Measurements from ENCODE around the gene RNF167.

Gene RNF167

DNA sequence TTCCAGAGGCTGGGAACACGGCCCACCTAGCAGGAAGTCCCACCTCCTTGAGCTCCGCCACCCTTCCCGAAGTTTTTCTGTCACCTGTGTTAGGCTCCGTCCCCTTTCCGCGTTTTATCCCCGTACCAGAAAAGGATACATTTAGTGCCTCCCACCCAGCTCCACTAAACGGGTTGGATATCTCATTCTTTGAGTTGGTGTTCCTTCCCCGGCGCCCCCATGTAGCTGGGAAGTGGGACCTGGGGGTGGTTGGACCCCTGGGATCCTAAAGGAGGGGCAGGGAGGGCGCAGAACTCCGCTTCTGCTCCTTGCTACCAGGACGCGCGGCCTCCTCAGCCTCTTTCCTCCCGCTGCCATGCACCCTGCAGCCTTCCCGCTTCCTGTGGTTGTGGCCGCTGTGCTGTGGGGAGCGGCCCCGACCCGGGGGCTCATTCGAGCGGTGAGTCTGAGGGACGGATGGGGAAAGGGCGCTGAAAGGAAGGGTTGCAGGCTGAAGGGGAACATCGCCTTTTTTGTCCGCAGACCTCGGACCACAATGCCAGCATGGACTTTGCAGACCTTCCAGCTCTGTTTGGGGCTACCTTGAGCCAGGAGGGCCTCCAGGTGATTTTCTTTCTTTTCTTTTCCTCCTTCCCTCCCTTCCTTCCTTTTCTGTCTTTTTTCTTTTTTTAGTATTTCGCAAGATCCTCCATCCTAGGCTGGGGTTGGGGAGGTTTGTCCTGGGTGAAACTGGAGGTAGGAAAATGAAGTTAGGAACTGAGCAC lies 669 bp downstream of the RNF167 start:
- DNase-seq = no peak

DNA sequence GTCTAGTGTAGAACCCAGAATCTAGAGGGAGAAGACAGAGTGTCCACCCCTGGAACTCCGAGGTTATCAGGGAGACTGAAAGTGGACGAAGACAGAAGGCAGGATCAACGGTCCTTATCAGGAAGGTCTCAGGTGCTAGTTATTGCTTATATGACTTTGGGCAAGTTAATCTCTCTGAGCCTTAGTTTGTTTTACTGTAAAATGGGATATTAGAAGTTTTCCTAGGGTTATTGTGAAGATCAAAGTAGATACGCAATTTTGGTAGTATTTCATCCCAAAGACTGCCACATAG lies 1.2 kb downstream of the RNF167 start:
- no peak for DNase-seq

DNA sequence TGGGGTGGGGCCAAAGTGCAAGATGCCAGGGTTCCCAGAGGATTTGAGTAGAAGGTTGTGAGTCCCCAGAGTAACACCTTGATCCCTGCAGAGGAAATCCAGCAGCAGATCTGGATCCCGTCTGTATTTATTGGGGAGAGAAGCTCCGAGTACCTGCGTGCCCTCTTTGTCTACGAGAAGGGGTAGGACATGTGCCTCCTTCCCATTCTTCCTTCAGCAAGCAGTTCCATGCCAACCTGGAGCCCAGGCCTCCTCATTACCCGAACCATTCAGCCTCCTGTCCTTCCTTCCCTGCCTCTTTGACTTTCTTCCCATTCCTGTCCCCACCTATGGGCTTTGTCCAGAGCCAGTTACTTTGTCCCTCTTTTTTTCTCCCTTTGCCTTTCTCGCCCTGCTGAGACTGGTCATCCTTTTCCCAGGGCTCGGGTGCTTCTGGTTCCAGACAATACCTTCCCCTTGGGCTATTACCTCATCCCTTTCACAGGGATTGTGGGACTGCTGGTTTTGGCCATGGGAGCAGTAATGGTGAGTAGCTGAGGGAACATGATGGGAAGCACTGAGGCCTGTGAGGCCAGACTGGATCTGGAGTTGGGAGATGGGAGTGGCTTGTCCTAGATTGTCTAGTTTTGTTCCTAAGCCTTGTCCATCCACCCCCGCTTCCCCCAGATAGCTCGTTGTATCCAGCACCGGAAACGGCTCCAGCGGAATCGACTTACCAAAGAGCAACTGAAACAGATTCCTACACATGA lies 2.9 kb downstream of the RNF167 start:
- no peak for DNase-seq

DNA sequence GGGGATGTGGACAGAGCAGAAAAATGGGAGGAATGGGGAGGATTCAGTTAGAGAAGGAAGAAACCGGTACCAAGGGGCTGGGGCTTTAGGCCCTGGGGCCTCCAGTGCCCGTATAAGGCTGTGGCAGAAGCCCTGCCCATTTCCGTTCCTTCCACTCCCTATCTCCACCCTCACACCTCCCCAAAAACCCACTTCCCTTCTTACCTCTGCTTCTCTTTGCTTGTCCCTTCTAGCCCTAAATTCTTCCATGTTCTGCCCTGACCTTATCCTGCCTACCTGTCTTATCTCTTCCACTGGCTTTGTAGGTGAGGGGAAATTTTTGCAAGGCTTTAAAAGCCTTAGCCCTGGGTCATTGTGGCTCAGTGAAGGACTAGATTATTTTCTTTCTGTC lies 4.1 kb downstream of the RNF167 start:
- DNase-seq = no peak

DNA sequence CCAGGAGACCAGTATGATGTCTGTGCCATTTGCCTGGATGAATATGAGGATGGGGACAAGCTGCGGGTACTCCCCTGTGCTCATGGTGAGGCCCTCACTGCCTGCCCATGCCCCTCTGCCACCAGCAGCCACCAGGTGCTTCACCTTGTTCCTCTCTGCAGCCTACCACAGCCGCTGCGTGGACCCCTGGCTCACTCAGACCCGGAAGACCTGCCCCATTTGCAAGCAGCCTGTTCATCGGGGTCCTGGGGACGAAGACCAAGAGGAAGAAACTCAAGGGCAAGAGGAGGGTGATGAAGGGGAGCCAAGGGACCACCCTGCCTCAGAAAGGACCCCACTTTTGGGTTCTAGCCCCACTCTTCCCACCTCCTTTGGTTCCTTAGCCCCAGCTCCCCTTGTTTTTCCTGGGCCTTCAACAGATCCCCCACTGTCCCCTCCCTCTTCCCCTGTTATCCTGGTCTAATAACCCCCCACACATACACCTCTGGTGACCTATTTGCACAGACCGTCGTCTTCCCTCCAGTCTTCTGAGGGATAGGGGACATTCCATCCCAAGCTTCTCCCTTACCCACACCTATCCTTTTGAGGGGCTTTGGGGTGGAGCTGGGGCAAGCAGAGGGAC lies 4.6 kb downstream of the RNF167 start:
- DNase-seq = no peak

DNA sequence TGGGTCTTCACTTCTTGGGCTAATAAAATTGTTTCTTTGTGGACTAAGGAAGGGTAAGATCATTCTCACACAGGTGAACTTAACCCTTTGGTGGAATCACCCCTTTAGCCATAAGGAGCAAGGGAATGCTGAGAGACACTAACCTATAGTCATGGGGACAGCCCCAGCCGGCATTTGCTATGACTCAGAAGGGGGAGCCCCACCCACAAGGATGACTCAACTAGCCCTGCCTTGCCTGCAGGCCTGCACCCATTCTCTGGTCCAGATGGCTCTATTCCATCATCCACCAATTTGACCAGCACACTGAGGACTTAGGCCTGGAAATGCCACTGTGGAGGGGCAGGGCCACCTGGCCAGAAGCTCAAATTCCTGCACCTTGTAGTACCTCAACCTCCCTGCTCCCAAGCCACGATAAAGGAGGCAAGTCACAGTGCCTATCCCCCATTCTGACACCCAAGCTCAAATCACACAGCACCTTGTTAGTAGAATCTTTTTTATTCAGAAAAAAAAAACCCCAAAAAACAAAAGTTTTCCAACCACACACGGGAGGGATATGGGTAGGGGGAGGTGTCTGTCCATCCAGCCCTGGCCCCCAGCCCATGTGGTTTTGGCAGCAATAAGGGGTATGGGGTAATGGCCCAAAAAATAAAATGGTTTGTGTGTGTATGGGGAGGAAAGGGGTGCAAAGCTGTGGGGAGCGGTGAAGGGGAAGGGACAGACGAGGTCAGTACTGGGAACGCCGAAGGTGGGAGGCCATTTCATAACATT lies 5.3 kb downstream of the RNF167 start:
- peak; percentile 55 for DNase-seq

DNA sequence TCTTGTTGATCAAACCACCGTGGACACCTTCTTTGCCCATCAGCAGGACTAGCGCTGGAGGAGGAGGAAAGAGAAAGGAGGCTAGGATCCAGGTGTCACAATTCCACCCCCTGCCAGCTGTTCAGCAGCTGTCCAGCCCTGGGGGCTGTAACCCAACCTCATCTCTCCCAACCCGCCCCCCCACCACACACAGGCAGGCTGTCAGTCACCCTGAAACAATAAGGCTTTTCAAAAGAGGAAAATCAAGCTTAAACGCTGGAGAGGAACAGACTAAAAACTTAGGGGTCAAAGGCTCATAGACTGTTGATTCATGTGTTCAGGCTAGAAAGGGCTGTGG lies 5.8 kb downstream of the RNF167 start:
- no peak for DNase-seq

DNA sequence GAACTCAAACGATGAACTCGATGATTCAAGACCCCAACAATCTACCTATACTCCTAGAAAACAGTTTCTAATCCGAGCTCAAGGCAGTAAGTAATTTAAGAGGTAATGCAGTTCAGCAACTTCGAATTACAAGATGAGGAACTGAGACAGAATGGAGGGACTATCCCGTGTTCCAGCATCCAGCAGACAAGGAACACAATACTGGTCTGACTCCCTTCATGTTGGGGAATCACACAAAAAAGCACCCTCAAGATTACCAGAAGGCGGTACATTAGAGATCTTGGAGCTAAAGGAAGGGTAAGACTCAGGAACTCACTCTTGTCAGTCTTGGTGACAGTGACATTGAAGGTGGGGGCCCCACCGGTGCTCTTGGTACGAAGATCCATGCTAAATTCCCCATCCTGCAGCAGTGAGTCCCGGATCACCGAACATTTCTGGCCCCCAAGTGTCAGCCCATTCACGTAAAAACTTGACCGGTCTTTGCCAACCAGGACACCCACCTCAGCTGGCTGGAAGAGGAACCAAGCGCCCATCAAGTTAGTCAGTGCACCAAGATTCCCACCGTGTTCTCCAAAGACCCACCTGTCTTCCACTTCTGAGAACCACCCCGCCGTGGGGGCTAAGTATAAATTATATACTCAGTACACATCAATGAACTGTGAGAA lies 6.4 kb downstream of the RNF167 start:
- no peak for DNase-seq

DNA sequence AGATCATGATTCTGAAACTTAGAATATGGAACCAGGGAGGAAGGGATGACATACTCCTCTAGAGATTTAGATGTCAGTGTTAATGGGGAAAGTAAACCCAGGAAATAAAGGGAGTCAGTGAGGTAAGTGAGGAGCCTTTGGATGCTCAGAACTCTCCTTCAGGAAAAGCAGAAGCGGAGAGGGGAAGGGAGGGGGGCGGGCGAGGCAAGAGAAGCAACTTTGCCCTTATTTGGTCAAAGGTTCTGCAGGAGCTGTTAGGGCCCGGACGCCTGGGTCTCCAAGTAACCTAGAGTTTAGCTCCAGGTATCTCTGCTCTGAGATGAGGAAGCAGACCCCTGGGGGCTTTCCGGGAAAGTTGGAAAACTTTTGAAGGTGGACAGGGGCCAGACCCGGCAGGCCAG lies 6.9 kb downstream of the RNF167 start:
- DNase-seq = no peak

DNA sequence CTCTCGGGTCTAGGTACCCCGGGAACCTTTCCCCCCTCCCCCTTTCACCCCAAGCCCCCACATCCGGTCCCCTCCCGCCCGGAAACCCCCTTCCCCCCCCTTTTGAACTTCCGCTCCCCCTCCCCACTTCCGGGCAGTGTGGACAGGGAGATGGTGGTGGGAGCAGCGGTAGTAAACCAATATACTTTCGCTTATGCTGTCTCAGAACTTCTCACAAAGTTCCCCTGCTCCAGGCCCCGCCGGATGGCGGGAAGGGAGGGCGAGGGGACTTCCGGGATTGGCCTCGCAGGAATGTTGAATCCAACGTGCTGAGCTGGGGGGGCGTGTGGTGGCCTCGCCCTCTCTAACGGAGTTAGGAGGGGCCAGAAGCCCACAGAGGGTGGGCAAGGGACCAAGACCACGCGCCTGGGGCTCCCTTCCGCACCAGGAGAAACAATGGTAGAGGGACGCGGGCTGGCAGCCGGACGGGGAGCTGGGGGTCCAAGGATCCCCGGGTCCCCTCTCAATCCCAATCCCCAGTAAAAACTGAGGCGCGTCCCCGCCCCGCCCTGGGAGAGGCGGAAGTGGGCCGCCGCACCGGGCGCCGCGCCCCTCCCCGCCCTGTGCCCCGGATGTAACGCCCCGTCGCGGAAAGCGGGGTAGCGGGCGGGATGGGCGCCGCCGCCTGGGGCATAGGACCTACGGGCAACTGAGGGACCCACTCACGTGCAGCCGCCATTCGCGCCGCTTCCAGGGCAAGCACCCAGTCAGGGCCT lies 7.5 kb downstream of the RNF167 start:
- DNase-seq = no peak

DNA sequence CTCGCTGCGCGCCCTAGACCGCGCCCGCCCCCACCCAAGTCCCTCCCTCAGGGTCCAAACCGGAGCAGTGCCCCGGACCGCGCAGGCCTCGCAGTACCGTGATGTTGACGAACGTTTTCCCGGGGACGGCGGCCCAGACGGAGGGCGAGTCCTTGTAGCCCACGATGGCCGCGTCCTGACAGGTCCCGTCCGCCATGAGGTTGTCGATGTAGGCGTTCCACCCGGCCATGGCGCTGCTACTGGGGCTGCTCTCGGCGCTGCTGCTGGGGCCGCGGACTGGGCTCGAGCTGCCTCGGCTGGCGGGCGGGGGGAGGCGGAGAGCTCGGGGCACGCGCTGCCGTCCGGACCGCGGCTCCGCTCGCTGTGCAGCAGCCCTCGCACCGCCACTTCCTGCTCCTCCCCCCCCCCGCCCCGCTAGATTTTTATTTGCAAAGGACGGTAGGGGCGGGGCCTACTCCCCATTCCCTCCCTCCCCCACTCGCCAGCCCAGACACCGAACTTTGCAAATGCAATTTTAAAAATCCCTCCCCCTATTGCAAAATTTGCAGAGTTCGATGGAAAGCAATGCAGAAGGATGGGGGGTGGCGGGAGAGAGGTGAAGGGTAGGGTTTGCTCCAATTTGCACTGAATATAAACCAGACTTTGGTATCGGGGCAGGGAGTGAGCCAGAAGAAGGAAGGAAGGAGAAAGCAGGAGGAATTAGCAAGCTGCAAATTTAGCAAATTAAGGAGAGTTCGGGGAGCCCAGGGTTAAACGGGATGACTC lies 8.3 kb downstream of the RNF167 start, which contains the start of gene PFN1:
PFN1 (minus strand) TSS at position 365 of the 765 bp plus-strand sequence; CDS start at position 229, 136 bp downstream.
- peak; percentile 81 for DNase-seq

DNA sequence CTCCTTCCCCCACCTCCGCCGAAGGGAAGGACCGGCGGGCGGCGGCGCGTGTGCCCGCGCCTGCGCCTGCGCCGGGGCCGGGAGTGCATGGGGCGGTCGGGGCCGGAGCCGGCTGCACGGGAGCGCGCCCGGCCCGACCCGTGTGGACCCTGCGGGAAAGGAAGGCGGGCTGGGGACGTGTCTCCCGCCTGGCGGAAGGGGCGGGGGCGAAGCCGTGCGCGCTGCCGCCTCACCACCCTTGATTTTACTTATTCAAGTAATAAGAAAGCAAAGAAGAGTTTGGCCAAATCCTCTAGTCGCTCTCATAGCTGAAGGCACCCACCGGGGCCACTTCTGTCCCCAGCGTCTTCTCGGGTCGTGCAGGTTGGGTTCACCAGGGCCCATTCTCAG lies 8.9 kb downstream of the RNF167 start:
- peak; percentile 81 for DNase-seq

DNA sequence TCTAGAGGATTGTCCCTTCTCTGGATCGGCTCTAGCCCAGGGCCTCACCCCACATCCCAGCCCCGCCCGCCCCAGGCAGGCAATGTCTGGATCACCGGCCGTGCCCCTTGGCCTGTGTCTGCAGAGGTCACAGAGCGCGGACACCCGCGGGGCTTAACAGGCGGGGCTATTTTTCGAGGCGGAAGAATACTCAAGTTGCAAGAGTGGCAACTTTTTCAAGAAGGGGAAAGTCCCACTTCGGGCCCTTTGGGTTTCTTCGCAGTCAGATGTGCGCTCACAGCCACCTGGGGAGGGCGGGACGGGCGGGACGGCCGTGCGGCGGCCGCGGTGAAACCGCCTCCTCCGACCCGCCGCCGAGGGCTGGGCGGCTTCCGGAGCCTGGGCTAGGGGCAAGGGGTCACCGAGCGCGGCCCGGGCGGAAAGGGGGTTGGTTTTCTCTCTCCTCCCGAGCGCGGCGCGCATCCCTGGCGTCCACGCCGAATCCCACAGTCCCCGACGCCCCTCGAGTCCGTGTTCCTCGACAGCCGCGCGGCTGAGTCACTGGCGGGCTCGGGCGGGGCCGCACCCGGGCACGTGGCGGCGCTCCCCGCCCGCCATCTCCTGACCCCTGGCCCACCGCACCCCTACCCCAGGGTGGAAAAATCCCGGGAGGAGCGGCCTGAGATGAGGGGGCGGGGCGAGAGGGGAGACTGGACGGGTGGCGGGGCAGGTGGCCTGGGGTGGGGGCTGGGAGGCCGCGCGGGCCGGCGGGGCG lies 9.4 kb downstream of the RNF167 start:
- peak; percentile 52 for DNase-seq

DNA sequence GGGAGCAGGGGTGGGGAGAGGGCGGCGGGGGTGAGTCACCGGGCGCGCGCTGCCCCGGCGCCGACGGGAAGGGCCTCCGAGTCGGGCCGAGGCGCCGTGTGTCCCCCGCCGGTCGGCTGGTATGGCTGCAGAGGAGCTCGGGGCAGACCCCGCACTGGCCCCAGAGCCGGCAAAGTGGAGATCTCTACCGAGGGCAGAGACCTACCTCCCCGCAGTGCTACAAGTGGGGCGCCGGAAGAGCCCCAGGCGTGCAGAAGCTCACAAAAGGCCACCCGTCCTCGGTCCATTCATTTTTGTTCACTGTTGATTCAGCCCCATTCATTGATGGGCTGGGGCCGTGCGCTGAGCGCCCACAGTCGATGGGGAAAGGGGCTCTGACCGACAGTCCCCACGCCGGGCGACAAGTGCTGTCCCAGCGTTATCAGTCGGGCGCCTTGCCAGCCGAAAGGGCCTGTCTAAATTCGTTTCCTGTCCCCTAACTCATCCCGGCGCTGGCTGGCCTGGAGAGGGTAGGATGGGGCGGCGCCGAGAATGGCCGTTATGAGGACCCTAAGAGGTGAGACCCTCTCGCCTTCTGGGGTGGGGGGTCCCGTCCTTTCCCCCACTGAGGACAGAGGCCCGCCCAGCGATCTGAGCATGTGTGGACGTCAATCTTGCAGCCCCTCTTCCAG lies 10.1 kb downstream of the RNF167 start:
- no peak for DNase-seq

DNA sequence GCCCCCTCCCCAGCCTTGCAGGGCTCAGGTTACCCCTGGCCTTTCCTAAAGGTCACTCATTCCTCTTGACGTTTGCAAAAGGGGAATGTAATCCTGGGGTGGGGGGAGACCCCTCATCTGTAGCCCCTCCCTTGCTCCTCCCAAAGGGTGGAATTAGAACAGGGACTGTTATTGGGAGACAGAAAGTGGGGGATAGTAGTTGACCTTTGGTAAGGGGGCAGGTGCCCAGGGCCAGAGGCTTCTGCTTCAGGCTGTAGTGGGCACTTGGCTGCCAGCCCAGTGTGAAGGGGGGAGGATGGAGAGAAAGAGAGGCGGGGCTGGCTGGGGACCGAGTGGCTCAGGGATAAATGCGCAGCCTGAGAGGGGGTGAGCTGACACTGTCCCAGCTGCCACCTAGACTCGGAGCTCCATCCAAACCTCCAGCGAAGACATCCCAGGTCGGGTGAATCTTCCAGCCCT lies 10.7 kb downstream of the RNF167 start, which contains the start of gene ENO3:
ENO3 (plus strand) TSS at position 374 of the 459 bp plus-strand sequence. CDS start 711 bp downstream, outside the sequence.
- DNase-seq = no peak

DNA sequence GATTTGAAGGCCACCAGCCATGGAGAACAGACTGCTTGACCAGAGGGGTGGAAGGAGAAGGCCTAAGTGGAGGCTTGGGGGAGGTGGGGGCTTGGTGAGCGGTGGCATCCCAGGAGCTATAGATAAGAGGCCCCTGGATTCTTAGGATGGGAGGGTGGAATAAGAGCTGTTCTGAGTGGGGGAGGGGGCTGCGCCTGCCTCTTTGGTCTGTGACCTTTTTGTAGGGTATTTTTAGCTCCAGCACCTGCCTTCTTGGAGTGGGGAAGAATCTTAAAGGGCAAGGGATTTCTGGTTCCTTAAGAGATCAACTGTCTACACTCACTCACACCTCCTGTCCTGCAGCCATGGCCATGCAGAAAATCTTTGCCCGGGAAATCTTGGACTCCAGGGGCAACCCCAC lies 11.4 kb downstream of the RNF167 start:
- DNase-seq = no peak

DNA sequence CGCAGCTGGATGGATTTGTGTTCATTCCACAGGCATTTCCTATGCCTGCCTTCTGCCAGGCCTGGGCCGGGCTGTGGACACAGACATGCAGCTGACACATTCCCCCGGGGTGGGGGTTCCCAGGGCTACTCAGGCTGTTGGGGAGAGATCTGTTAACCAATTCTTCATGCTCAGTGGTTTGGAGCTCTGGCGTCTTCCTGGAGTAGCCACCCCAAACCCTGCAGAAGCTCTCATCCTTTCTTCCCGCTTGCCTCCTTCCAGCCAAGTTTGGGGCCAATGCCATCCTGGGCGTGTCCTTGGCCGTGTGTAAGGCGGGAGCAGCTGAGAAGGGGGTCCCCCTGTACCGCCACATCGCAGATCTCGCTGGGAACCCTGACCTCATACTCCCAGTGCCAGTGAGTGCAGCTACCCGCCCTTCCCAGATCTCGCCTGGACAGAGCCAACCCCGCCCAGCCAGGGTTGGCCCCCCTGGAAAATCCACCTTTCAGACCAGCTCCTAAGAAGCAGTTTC lies 13.4 kb downstream of the RNF167 start:
- no peak for DNase-seq

DNA sequence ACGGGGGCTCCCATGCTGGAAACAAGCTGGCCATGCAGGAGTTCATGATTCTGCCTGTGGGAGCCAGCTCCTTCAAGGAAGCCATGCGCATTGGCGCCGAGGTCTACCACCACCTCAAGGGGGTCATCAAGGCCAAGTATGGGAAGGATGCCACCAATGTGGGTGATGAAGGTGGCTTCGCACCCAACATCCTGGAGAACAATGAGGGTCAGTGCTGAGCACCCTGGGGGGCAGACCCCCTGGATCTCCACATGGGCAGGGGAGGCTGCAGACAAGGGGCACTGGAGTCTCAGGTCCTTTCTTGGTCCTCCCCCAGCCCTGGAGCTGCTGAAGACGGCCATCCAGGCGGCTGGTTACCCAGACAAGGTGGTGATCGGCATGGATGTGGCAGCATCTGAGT lies 15.0 kb downstream of the RNF167 start:
- no peak for DNase-seq

DNA sequence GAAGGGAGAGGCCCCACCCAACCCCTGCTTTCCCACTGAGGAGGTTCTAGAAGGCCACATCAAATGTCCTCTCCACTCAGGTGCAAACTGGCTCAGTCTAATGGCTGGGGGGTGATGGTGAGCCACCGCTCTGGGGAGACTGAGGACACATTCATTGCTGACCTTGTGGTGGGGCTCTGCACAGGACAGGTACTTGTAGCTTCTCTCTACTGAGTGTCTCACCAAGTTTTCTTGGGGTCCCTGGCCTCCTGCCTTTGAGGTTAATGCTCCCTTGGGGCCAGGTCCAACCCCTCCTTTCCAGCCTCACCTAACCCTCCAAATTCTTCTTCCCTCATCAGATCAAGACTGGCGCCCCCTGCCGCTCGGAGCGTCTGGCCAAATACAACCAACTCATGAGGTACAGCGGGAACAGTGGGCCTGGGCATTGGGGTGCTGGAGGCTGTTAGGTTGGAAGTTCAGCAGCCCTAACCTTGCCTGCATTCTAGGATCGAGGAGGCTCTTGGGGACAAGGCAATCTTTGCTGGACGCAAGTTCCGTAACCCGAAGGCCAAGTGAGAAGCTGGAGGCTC lies 16.5 kb downstream of the RNF167 start:
- no peak for DNase-seq

All from GOT3 (cell line).